ENCODE data around the gene BPIFA2. TPM values are rescaled to one million over a fixed set of nuclear protein-coding genes. Genes with fewer than 3 reads are reported as not detected.

Gene BPIFA2
- total RNA-seq, 1 donor from 2014 or later = not detected

DNA sequence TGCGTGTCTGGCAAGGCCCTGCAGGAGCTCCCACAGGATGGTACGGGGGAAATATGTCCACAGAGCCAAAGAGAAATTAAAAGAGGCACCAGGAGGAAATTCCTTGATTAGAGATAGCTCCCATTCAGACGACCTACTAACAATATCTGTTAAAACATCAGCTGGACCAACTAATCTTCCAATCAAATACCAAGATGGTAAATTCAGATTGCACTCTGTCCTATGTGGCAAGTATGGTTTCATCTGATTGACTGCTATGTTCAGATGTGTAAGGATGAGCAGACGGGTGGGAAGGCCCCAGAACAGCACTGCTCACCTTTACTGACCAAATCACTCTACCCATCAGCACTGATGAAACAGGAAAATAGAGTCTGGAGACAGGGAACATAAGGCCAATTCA lies 19.5 kb downstream of the BPIFA2 start:
- DNase-seq = no peak
- H3K9me3 ChIP-seq (replicated peaks) = peaks cover 5% of the 10 kb centered on the region
- H3K4me1 ChIP-seq = no peaks in the 10 kb centered on the region
- intact Hi-C loops (cut with micrococcal nuclease) = no loop called here
- H3K27me3 ChIP-seq (ENCODE audit: low read depth) = peaks cover 39% of the 10 kb centered on the region
- no peak overlapping the region for H3K27ac ChIP-seq (replicated peaks)
- no peak for TF ChIP-seq CTCF (IDR thresholded peaks at IDR 0.05; ENCODE audit: borderline replicate concordance)
- no peaks in the 10 kb centered on the region for H3K36me3 ChIP-seq
- no peak overlapping the region for H3K4me3 ChIP-seq

- DNase-seq = no peak
- no peak for TF ChIP-seq CTCF (IDR thresholded peaks at IDR 0.05; ENCODE audit: borderline replicate concordance)
- Histone ChIP-seq H3K27ac (replicated peaks) (no peak overlapping the region), H3K9me3 (replicated peaks) (peaks cover under 1% of the 10 kb centered on the region), H3K4me1 (no peaks in the 10 kb centered on the region), H3K27me3 (ENCODE audit: low read depth) (peaks cover 46% of the 10 kb centered on the region), H3K4me3 (no peak overlapping the region), H3K36me3 (no peaks in the 10 kb centered on the region)
- intact Hi-C loops (cut with micrococcal nuclease) = no loop called here
Measured at GRCh38 chr20:33188421-33188820, 20.5 kb downstream of the BPIFA2 start.

- Histone ChIP-seq H3K4me3 (no peak overlapping the region), H3K27me3 (ENCODE audit: low read depth) (peaks cover 66% of the 10 kb centered on the region), H3K9me3 (replicated peaks) (no peaks in the 10 kb centered on the region), H3K27ac (replicated peaks) (no peak overlapping the region), H3K4me1 (no peaks in the 10 kb centered on the region), H3K36me3 (no peaks in the 10 kb centered on the region)
- TF ChIP-seq CTCF (IDR thresholded peaks at IDR 0.05; ENCODE audit: borderline replicate concordance) = no peak
- DNase-seq = no peak
- intact Hi-C loops (cut with micrococcal nuclease) = no loop called here
Measured at GRCh38 chr20:33191484-33191883, 23.5 kb downstream of the BPIFA2 start.

DNA sequence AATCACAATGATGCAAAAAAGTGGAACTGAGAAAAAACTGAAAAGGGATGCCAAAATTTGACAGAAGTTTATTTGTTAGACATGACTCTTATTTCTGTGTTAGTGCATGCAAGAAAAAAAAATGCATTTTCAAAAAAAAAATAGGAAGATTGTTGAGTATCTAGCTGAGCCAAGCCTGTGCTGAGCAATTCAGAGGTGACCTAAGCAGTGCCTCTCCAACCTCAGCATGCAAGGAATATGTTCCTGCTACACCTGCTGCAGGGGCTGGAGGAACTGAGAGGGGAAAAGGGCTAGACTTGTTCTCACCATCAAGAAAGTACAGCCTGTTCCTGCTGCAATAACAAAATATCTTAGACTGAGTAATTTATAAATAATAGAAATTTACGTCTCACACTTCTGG lies 24.0 kb downstream of the BPIFA2 start:
- intact Hi-C loops (cut with micrococcal nuclease) = no loop called here
- Histone ChIP-seq H3K27ac (replicated peaks) (no peak overlapping the region), H3K27me3 (ENCODE audit: low read depth) (peaks cover 66% of the 10 kb centered on the region), H3K9me3 (replicated peaks) (no peaks in the 10 kb centered on the region), H3K36me3 (no peaks in the 10 kb centered on the region), H3K4me3 (no peak overlapping the region), H3K4me1 (no peaks in the 10 kb centered on the region)
- TF ChIP-seq CTCF (IDR thresholded peaks at IDR 0.05; ENCODE audit: borderline replicate concordance) = no peak
- no peak for DNase-seq

DNA sequence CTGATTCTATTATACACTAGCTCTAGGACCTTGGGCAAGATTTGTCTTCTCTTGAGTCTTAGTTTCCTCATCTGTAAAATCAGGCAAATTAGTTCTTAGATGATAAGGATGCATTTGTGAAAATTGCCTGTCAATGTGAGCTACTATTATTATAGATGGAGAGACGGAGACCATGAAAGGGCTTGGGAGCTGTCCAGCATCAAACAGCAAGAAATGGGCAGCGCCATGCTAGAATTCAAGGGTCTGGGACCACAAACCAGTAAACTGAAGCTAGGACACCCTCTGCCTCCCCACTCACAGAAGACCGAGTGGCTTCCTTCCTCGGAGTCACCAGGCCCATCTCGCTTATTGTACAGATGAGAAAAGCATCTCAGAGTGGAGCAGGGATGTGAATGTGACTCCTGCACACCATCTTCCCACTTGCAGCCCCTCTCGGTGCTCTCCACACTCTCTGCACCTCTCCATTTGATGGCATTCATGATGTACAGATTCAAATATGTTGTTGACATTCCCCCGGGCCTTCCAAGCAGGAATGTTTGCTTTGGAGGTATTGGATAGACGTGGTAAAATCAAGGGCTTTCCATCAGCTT lies 25.0 kb downstream of the BPIFA2 start:
- Histone ChIP-seq H3K27ac (replicated peaks) (no peak overlapping the region), H3K27me3 (ENCODE audit: low read depth) (peaks cover 77% of the 10 kb centered on the region), H3K36me3 (no peaks in the 10 kb centered on the region), H3K9me3 (replicated peaks) (no peaks in the 10 kb centered on the region), H3K4me3 (no peak overlapping the region), H3K4me1 (no peaks in the 10 kb centered on the region)
- no peak for DNase-seq
- TF ChIP-seq CTCF (IDR thresholded peaks at IDR 0.05; ENCODE audit: borderline replicate concordance) = no peak
- intact Hi-C loops (cut with micrococcal nuclease) = no loop called here
